ENCODE data around the gene SLC35F1.

SLC35F1 gene

DNA sequence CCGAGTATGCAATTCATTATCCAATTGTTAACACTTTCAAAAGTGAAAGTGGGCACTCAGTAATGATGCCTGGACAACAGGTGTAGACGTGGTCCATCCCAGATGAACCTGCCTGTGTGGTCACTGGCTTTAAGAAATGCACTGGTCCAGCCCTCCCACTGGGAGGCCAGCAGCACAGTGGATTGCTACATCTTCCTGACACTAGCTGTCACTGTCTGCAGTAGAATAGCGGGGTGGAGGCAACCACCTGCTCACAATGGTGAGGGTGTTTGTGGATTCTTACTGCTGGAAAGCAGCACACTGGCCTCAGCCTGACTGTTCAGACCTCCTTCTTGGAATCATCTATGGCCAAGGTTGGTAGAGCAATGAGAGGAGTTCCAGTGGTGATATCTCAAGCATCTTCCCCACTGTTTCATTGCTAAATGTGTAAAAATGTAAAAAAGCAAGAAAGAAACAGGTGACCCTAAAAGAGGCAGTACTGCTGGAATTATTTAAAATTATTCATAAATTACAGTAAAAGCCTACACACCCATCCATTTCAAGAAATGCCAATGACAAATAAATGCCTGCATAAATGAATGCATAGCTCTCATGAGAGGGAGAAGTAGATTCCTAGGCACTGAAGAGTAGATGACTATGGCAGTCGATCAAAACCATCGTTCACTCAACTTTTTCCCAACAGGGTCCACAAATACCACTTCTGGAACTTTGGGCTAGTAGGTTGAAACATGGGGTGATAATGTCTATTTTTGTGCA, 413.0 kb downstream of the SLC35F1 start:
- DNase-seq, result peak; percentile 43

DNA sequence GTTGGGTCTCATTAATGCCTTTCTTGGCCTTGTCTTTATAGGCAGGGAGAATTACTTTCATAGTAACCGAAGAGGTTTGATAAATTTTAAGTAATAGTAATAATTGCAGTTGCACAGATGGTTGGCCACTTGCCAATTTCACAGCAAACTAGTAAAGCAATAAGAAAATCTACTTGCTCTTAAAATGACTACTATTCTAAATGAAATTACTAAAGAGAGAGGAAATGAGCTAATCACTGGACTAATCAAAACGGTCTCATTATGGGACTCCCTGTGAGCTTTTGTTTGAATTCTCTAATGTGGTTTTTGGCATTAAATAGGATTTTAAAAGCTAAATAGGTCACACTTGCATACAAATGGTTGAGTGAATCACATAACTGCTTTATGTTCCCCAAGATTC, 413.6 kb downstream of the SLC35F1 start:
- no peak for DNase-seq

DNA sequence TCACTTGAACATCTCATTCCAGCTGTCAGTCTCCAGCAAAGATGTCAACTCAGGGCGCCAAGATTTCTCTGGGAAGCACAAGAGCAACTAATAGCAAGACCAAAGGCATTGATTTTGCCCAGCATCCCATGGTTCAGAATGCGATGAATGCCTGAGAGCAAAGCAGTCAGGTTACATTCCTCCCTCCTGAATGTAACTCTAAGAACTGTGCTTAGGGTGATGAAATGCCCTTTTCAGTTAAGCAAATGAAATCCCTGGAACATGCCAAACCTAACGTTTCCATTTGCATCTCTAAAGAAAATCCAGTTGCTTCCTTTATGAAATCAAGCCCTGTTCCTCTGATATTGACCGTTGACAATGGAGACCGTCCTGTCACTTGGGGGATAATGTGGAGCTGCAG, 417.1 kb downstream of the SLC35F1 start:
- DNase-seq, result no peak

DNA sequence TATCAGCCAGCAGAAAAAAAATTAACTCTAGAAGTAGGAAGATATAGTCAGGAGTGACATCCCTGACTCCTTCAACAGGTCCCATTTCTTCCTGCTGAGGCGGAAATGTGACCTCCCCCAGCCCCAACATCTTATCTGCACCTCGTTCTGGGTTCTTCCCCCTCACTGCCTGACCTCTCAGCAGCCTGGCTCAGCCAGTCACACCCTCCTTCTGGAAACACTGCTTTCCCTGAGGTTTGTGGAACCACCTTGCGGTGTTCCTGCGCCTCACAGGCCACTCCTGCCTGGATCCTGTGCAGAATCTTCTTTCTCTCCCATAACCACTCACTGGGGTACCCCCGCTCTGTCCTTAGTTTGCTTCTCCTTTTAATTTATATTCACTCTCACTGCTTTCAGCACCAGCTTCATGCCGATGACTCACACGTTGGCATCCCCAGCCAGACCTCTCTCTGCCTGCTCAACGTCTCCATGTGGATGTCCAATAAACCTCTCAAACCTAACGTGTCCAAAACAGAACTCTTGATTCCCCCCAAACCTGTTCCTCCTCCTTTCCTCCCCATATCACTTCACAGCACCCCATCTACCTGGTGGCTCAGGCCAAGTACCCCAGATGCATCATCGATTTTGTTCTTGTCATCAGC, 418.3 kb downstream of the SLC35F1 start:
- no peak for DNase-seq

DNA sequence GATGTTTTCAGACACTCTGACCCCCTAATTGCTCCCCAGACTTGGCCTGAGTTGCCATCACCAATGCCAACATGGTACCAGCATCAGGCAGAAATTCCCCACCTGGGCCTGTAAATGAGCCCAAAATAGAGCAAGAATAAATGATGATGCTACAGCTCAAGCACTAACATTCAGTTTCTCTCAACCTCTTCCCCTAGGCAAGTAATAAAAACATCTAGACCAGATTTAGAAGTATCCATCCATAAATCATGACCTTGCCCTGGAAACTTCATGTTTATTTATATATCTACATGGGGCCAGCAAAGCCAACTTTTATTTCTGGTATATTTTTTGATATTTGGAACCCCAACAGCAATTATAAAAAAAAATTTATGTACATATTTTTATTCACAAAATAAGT, 419.6 kb downstream of the SLC35F1 start:
- DNase-seq, result no peak

DNA sequence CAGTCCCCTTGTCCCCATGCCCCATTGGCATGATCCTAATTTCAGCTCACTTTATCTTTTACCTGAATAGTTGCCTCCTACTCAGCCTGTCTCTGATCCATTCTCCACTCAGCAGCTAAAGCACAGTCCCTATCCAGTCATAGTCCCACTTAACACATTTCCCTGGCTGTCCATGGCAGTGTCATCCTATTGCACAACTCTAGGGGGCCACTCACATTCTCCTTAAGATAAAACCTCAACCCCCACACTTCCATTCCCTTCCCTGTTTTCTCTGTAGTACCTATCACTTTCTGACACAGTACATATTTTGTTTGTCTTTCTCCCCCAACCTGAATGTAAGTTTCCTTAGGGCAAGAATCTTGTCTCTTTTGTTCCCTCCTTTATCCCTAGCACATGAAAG, 420.2 kb downstream of the SLC35F1 start:
- no peak for DNase-seq

DNA sequence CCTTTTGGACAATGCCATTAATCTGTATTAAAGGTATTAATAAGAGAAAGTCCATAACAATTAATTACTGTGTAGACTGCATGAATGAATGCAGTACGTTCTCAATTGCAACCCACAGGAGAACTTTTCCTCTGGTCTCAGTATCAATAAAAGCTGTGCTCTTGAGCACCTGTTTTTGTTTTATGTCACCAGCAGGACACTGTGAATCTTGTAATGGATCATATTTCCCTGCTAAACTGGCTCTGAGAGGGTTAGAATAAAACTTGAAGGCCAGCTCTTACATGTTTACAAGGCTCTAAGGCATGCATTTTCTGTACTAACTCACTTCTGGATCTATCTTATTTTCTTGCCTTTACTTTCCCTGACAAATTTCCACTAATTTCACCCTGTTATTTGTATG, 426.7 kb downstream of the SLC35F1 start:
- no peak for DNase-seq

DNA sequence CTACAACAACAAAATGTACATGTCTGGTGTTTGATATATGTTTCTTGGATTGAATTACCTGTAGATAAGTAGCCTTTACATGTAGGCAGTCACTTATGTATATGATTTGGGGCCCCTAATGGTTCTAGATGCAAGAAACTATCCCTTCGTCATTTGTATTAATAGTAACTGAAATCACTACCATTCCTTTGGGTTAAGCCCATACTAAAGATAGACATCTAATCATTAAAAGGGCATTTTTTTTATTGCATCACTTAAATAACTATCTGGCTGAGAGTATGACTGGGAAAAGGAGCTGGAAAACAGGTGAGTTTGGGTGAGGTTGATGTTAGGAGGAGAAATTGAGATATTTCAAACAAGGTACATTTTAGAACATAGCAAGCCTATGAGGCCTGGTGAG, 427.6 kb downstream of the SLC35F1 start:
- no peak for DNase-seq

DNA sequence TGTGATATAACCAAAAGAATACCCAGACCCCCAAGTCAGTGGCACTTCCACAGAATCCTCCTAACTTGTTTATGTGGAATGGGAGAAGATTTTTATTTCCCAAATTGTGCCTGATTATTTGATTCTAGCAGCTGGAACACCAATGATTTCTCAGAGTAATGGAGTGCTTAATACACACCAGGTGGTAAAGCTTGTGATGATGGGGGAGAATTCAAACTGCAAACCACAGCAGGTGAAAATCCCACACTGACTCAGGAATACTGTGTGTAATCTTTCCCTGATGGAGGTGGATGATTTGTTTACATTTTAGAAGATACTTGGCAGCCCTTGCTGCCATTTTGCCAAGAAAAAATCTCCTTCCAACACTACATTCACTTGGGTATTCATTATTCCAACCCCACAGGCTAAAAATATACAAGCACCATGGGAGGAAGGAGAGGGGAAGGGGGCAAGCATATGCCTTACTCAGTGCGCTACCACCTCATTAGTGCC, 428.3 kb downstream of the SLC35F1 start:
- no peak for DNase-seq

DNA sequence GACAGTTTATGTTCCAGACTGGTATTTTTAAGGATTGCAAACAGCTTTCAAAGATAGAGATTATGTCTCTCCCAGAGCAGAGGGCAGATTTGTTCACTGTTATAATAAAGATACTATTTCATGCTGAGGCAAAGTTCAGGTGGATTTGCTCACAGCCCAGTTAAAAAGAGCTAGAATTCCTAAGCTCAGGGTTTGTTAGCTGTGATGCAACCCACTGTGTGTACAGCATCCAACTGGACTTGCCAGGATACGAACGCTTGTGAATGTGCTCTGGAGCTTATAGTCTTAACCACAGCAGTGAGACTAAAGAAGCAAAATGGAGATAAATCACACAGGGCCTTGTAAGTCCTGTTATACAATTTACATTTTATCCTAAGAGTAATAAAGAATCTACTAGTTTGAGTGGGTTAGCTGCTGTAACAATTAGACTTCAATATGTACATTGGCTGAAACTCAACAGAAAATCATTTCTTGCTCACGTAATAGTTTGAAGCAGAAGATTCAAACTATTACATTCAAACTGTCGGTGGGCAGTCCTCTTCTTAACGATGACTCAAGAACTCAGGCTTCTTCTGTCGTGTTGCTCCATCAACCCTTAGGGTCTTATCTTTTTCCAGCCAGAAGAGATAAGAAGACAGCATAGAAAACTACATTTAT, 437.1 kb downstream of the SLC35F1 start:
- no peak for DNase-seq

DNA sequence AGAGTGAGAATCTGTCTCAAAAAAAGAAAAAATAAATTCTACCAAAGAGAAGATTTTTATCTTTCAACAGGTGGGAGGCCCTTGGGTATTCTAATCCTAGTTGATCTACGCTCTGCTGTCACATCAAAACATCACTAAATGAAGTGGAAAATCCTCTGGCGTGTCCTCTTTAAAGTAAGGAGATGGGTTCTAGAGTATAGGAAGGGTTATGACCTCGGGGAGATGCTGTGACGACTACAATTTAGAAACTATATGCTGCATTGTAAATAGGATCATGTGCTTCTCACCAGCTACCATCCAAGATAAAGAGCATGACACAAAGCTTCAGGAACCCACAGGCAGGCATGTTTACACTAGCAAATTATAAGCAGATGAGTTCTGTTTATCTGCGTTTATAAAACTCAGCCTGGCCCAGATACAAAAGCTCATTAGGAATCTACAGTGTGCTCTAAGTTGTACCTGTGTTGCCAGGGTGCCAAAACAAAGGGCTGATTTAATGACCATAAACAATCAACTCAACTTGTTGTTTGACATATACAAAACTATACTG, 443.9 kb downstream of the SLC35F1 start:
- DNase-seq, result peak; percentile 30

DNA sequence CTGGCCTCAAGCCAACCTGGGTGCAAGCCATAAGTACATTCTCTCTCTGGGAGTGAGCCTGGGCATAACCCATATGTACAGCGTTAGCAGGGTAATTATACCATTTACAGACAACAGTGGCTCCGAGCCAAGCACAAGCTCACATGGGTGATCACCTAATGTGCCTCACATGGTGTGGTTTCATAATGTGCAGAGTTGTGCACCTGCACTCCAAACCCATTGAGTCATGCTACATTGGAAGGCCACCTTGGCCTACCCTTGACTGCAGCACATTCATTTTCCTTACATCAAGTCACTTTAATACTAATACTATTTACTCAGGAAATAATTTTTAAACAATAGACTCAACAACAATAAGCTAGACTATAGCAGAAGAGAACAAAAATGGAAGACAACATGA, 446.5 kb downstream of the SLC35F1 start:
- DNase-seq, result no peak

DNA sequence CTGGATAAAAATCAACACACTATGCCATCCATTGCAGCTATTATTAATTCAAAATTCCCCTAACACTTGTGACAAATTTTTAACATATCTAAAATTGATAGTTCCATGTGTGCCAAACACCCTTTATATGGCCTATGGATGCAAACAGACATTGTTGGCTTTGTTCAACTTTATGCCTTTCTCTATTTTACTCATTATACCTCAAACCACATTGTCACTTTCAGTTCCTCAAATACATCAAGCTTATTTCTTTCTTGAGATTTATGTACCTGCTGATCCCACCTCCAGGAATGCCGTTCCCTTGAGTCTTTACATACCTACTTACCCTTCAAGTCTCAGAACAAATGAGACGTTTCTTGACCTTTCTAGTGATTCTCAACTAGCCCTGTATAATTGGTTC, 447.6 kb downstream of the SLC35F1 start:
- DNase-seq, result no peak

DNA sequence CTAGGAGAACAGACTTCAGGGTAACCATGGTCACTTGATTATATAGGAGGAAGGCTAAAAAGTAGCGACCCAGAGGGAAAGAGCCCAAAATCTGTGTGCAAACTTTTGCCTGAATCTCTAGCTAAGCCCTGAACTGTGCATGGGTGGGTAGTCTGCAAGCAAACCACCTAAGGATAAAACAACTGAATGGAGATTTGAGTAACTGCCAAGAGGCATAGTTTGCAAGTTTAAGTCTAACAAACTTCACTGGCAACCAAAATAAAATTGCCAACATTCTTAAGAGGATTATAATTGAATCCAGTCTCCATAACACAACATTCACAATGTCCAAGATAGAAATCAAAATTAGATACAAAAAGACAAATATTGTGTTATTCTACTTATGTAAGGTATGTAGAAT, 449.0 kb downstream of the SLC35F1 start:
- no peak for DNase-seq

DNA sequence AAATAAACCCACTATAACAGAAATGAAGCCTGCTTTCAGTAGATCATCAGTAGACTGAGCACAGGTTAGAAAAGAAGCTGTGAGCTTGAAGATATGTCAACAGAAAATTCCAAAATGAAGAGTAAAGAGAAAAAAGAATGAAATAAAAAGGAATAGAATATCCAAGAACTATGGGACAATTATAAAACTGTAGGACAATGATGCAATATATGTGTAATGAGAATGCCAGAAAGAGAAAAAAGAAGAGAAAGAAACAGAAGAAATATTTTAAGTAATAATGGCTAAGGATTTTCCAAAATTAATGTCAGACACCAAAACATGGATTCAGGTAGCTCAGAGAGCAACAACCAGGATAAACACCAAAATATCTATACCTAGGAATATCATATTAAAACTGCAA, 449.6 kb downstream of the SLC35F1 start:
- no peak for DNase-seq
